ENCODE results near the gene ZNF143.

- TF ChIP-seq CTCF (IDR thresholded peaks at IDR 0.05): no peak
- TF ChIP-seq POLR2AphosphoS5 (IDR thresholded peaks at IDR 0.05; ENCODE audit: low read depth, low read length): no peak; the same call in 1 of the 2 replicates
- TF ChIP-seq REST (IDR thresholded peaks at IDR 0.05; ENCODE audit: insufficient read depth in 1 of 2, low read depth in 2 of 2, low read length in 1 of 2): no peak
- no peak for TF ChIP-seq SIN3A (IDR thresholded peaks at IDR 0.05; ENCODE audit: borderline replicate concordance, insufficient read depth, low read depth, low read length)
These were observed 935 bp downstream of the ZNF143 start for GRCh38 chr11:9461760-9462134.

Measured in Panc1 (cell line).